Measurements from ENCODE around the gene TRABD2B. TPM values are rescaled to one million over a fixed set of nuclear protein-coding genes. Genes with fewer than 3 reads are reported as not detected.

Gene TRABD2B
- total RNA-seq, 1 donor from 2014 or later, result 6.8 TPM

- no peak for DNase-seq (ENCODE audit: low read depth)
Observed at GRCh38 chr1:47911892-47912291, 85.3 kb downstream of the TRABD2B start.

- no peak for DNase-seq (ENCODE audit: low read depth)
Observed at GRCh38 chr1:47911424-47911823, 85.8 kb downstream of the TRABD2B start.

DNA sequence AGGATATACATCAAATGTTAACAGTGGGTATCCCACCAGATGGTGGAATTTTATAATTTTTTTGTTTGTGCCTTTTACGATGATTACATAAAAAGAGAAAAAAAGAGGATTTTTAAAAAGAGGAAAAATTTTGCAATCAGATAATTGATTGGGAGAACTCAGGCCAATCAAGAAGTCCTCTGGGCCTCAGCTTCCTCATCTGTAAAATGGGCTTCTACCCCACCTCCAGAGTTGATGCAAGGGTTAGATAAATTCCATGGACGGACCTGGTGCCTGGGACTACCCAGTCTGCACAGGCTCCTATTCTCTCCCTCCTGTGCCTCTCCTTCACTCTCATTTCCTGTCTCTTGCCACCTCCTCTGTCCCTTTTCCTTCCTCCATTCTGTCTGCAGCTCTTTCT, 88.9 kb downstream of the TRABD2B start:
- DNase-seq (ENCODE audit: low read depth), result no peak

- DNase-seq (ENCODE audit: low read depth), result no peak
Observed at GRCh38 chr1:47907177-47907528, 90.0 kb downstream of the TRABD2B start.

DNA sequence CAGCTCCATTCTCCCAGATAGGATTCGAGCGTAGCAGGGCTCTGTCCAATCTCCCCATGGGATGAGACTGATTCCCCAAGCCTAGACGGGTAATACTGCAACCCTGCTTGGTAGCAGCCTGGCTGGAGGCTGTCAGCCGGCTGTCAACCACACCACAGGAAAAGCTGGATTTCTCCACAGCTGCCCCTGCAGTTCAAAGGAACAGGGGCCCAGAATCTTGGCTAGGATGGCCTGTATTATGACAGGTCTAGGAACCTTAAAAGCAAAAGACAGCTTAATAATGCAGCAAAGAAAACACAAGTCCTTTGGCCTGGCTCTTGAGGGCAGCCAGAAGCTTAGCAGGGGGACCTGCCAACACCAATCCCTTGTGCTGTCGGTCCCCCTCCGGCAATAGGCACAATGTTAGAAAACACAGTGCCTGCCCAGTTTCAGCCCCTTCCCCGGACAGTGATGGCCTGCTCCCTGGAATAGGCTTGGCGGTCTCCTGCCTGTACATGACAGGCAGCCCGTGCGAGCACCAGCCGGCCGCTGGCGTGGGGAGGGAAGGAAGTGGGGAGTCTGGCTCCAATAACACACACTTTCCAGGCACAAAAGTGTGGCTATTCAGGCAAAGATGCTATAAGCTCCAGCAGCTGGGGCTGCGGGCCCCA, 90.5 kb downstream of the TRABD2B start:
- DNase-seq (ENCODE audit: low read depth), result no peak

DNA sequence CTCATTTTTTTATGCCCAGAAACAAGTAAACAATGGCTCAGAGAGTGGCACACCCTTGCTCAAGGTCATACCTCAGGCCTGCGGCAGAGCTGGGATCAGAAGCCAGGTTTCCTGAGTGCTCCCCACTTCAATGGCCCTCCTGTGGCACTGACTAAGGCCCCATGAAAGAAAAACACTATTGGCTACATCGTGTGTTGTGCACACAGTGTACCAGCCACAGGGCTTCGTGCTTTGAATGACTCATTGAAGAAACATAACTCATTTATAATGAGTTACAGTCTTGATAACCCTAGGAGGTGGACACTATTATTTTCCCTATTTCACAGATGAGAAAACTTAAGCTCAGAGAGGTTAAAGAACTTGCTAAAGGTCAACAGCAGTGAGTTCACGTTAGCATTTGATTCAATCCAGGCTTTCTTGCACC, 91.2 kb downstream of the TRABD2B start:
- DNase-seq (ENCODE audit: low read depth), result peak; percentile 87

- no peak for DNase-seq (ENCODE audit: low read depth)
Observed at GRCh38 chr1:47903723-47904122, 93.5 kb downstream of the TRABD2B start.

GRCh38 chr1:47901001-47901575, 96.1 kb downstream of the TRABD2B start:
- DNase-seq (ENCODE audit: low read depth), result no peak

- peak; percentile 39 for DNase-seq (ENCODE audit: low read depth)
Observed at GRCh38 chr1:47898133-47898845, 98.9 kb downstream of the TRABD2B start.

GRCh38 chr1:47895279-47896125, 101.7 kb downstream of the TRABD2B start:
- no peak for DNase-seq (ENCODE audit: low read depth)

- DNase-seq (ENCODE audit: low read depth), result peak; percentile 69
Observed at GRCh38 chr1:47894410-47895278, 102.5 kb downstream of the TRABD2B start.

DNA sequence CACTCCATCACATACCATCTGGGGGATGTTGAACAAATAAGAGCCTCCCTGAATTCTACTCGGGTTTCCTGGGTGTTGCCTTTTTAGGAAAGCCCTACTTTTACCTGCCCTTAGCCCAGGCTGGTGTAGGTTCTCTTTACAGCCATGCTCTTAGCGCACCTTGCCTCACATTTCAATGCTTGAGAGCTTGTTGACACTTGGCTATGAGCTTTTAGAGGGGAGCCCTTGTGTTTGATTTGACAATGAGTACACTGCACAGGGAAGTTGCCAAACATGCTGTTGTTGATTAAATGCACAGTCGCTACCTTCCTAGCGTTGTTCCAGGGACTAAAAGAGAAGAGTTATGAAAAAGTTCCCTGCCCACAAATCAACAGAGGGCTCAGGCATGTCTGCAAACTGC, 103.8 kb downstream of the TRABD2B start:
- no peak for DNase-seq (ENCODE audit: low read depth)

DNA sequence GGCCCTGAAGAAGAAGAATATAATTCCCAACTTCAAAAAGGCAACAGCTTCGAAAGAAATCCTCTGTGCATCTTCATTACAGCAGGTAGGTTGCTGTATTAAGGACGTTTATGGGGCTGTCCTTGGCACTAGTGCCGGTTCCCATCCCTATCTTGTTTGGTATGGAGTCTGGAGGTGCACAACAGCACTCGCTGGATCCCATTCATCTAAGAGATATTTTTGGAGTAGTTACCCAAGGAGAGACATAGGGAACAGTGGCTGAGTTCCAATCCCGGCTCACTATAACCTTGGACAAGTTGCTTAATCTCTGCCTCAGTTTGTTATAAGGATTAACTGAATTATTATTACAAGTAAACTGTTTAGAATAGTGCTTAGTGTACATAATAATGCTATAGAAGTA, 106.4 kb downstream of the TRABD2B start:
- DNase-seq (ENCODE audit: low read depth), result no peak

DNA sequence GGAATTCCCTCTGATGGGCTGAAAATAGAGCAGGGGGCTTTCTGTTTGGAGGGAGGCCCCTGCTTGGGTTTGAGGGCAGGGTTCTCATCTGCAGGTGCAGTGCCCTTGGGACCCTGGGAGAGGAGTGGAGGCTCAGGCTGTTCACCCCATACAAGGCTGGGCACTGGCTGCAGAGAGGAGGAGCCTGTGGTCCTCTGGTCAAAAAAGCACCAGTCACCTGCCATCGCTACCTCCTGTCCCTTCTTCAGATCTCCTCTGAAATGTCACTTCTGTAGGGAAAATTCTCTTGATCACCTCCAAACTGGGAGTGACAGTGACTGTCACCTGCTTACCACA, 108.9 kb downstream of the TRABD2B start:
- DNase-seq (ENCODE audit: low read depth), result no peak

GRCh38 chr1:47887475-47888293, 109.5 kb downstream of the TRABD2B start:
- no peak for DNase-seq (ENCODE audit: low read depth)

DNA sequence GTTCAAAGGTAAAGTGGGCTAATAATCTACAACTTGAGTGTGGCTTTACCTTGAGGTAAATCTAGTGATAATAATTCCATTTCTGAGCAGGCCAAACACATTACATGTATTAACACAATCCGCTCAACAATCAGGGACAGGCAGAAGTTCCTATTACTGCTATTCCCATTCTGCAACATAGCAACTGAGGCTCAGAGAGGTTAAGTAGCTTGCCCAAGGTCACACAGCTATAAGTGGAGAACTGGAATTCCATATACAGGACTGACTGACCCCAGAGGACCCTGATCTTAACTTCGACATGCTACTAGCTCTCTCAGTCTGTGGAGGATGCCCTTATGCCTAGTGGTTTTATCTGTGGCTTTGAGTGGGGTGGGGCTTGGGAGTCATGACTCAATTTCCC, 110.1 kb downstream of the TRABD2B start:
- no peak for DNase-seq (ENCODE audit: low read depth)

GRCh38 chr1:47886141-47886540, 111.0 kb downstream of the TRABD2B start:
- DNase-seq (ENCODE audit: low read depth), result no peak

- no peak for DNase-seq (ENCODE audit: low read depth)
Observed at GRCh38 chr1:47885062-47885830, 111.9 kb downstream of the TRABD2B start.

DNA sequence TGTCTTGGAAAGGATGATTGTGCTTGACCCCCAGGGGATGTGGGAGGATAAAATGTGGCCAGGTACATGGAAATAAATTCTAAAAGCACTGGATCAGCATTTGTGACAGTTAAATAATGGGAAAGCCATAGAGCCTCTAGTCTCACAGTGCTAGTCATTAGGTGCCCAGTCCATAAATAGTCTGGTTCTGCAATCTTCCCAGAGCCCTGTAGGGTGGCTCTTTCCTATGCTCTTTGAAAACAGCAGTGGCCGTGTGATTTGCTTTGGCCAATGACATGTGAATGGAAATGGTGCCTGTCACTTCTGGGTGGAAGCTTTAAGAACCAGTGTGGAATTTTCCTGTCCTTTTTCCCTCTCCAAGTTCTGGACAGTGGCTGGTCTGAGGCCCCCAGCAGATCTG, 113.2 kb downstream of the TRABD2B start:
- DNase-seq (ENCODE audit: low read depth), result no peak
